ENCODE data around the gene COL4A4. TPM values are rescaled to one million over a fixed set of nuclear protein-coding genes. Genes with fewer than 3 reads are reported as not detected.

The COL4A4 gene
- total and polyA plus RNA-seq, 2 of the 4 experiments (the other 2 are of a cell fraction): 0.02 TPM; not detected in 1

- dilution Hi-C loops (cut with HindIII; ENCODE audit: low sequenced_read_pairs, unreplicated experiment) (no loop called here), intact Hi-C loops (cut with micrococcal nuclease) (no loop called here), in situ Hi-C loops (cut with MboI; ENCODE audit: low sequenced_read_pairs) (no loop called here)
- DNase-seq: no peak
- Histone ChIP-seq H3K9me1 (ENCODE audit: insufficient read depth, low read length) (no peaks in the 10 kb centered on the region), H3K4ac (ENCODE audit: low read depth, low read length) (no peak overlapping the region), H3K4me1 (ENCODE audit: control insufficient read depth, insufficient read depth, low read length) (no peaks in the 10 kb centered on the region), H3K36me3 (ENCODE audit: control insufficient read depth, insufficient read depth, low read length) (no peaks in the 10 kb centered on the region), H2BK120ac (ENCODE audit: low read depth, low read length) (no peak overlapping the region), H4K8ac (ENCODE audit: low read depth in 2 of 2, low read length in 2 of 2) (no peak overlapping the region), H4K5ac (ENCODE audit: low read depth, low read length) (no peak overlapping the region), H3K4me2 (ENCODE audit: low read depth, low read length) (no peak overlapping the region), H3K9ac (ENCODE audit: low read depth, low read length) (no peak overlapping the region), H2BK5ac (ENCODE audit: low read depth, low read length, poor library complexity, severe bottlenecking) (no peak overlapping the region), H3K14ac (replicated peaks; ENCODE audit: low read depth, low read length) (no peak overlapping the region), H3K9me3 (ENCODE audit: control insufficient read depth, insufficient read depth, low read length) (peaks cover 1% of the 10 kb centered on the region; the same call in 1 of the 2 replicates), H3K27ac (ENCODE audit: insufficient read depth, low read length) (no peak overlapping the region), H3K79me1 (ENCODE audit: low read depth in 1 of 2, low read length in 2 of 2) (no peaks in the 10 kb centered on the region), H3K4me3 (ENCODE audit: insufficient read depth, low read depth, low read length) (no peak overlapping the region), H4K91ac (ENCODE audit: insufficient read depth, low read depth, low read length) (no peak overlapping the region), H2BK15ac (ENCODE audit: low read depth, low read length) (no peak overlapping the region), H2BK20ac (ENCODE audit: low read depth, low read length) (no peak overlapping the region), H2AK9ac (replicated peaks; ENCODE audit: low read depth, low read length, poor library complexity) (no peak overlapping the region), H4K20me1 (ENCODE audit: insufficient read depth, low read length) (no peaks in the 10 kb centered on the region), H2AK5ac (ENCODE audit: low read depth, low read length) (no peak overlapping the region), H3K23ac (ENCODE audit: low read depth, low read length) (no peak overlapping the region), H2AFZ (replicated peaks; ENCODE audit: low read length, poor library complexity) (no peak overlapping the region), H3K56ac (ENCODE audit: extremely low read depth, insufficient read depth, low read length) (no peak overlapping the region), H3K27me3 (ENCODE audit: control insufficient read depth, insufficient read depth, low read length) (no peaks in the 10 kb centered on the region), H3K18ac (ENCODE audit: low read depth, low read length) (no peak overlapping the region)
- no CpG with 5 or more reads among the region's 17 CpGs for WGBS, 2 experiments (ENCODE audit: extremely low coverage in 2 of 2, insufficient read length in 1 of 2)
- no TSS peak for BruUV-seq (replicated peaks)
- ChIA-PET POLR2A (ENCODE audit: unreplicated experiment) (no interaction called here), CTCF (no interaction called here)
- no peak for ATAC-seq (ENCODE audit: low read depth)
- TF ChIP-seq ELK1 (IDR thresholded peaks at IDR 0.05; ENCODE audit: borderline replicate concordance, low read depth, low read length): no peak
- TF ChIP-seq BHLHE40 (IDR thresholded peaks at IDR 0.05; ENCODE audit: low read depth, low read length): no peak
- no peak for TF ChIP-seq CHD1 (IDR thresholded peaks at IDR 0.05; ENCODE audit: low read depth, low read length)
- no peak for TF ChIP-seq MXI1 (IDR thresholded peaks at IDR 0.05; ENCODE audit: borderline replicate concordance, low read depth, low read length)
- no peak for TF ChIP-seq RAD21 (IDR thresholded peaks at IDR 0.05; ENCODE audit: low read length)
- TF ChIP-seq POLR2A (IDR thresholded peaks at IDR 0.05; ENCODE audit: low read depth, low read length): no peak
- TF ChIP-seq FOS (IDR thresholded peaks at IDR 0.05; ENCODE audit: low read depth, low read length): no peak
- TF ChIP-seq NFE2L2 (IDR thresholded peaks at IDR 0.05; ENCODE audit: low read depth, low read length): no peak
- TF ChIP-seq USF2 (IDR thresholded peaks at IDR 0.05; ENCODE audit: low read depth, low read length): no peak
- no peak for TF ChIP-seq RCOR1 (IDR thresholded peaks at IDR 0.05; ENCODE audit: insufficient replicate concordance, low read length)
- TF ChIP-seq SMC3 (IDR thresholded peaks at IDR 0.05; ENCODE audit: low read depth, low read length): no peak
- TF ChIP-seq CEBPB (IDR thresholded peaks at IDR 0.05; ENCODE audit: low read depth, low read length): no peak
- no peak for TF ChIP-seq MAZ (IDR thresholded peaks at IDR 0.05; ENCODE audit: borderline replicate concordance, low read depth, low read length)
Observed at GRCh38 chr2:227007940-227008339, 156.1 kb downstream of the COL4A4 start.
